Neural cell (in vitro differentiated cells): Measurements from ENCODE around the gene ZNF556.

Source experiments
- EP300 ChIP-seq: fragments of 450-650 bp; conservative IDR thresholded peaks from 2 replicates; pipeline ENCODE4 v1.6.1; 2014; ENCODE audit warnings: antibody characterized with exemption, mild to moderate bottlenecking, moderate library complexity; ENCODE audit not compliant: poor library complexity, severe bottlenecking
- EZH2 ChIP-seq: fragments of 200-600, 300-800 bp; shearing (Covaris generic), sonication (generic); IDR thresholded peaks from 2 replicates; pipeline ENCODE4 v1.6.1; 2014; ENCODE audit warnings: antibody characterized with exemption, low read length, borderline replicate concordance, mild to moderate bottlenecking; ENCODE audit not compliant: insufficient read depth, poor library complexity, severe bottlenecking
- MXI1 ChIP-seq: fragments of 450-650 bp; conservative IDR thresholded peaks from 2 replicates; pipeline ENCODE4 v1.6.1; 2014; ENCODE audit warnings: antibody characterized with exemption, mild to moderate bottlenecking; ENCODE audit not compliant: poor library complexity, severe bottlenecking
- POLR2AphosphoS5 ChIP-seq: IDR thresholded peaks from 2 replicates; pipeline ENCODE4 v1.6.1; 2012
- RAD21 ChIP-seq: fragments of 450-650 bp; conservative IDR thresholded peaks from 2 replicates; pipeline ENCODE4 v1.6.1; 2014; ENCODE audit warnings: antibody characterized with exemption, mild to moderate bottlenecking, moderate library complexity
- SMC3 ChIP-seq: fragments of 450-650 bp; conservative IDR thresholded peaks from 2 replicates; pipeline ENCODE4 v1.6.1; 2014; ENCODE audit warnings: antibody characterized with exemption, mild to moderate bottlenecking, moderate library complexity; ENCODE audit not compliant: poor library complexity
- TF ChIP-seq, protein P1 (sequence below): fragments of 450-650 bp; IDR thresholded peaks from 2 replicates; pipeline ENCODE4 v1.5.1; 2014; ENCODE audit warnings: antibody characterized with exemption, mild to moderate bottlenecking, moderate library complexity; ENCODE audit not compliant: poor library complexity, severe bottlenecking

DNA sequence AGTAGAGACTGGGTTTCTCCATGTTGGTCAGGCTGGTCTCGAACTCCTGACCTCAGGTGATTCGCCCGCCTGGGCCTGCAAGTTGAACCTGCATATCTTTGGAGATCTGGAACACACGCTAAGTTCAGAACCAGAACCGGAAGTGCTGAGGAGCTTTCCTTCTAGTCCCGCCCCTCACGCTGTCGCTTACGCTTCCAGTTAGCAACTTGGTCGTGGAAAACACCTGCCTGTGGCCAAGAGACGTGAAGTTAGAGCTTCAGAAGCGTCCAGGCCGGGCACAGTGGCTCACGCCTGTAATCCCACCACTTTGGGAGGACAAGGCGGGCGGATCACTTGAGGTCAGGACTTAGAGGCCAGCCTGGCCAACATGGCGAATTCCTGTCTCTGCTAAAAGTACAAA is 18.6 kb downstream of the ZNF556 start:
- no peak for TF ChIP-seq POLR2AphosphoS5
- TF ChIP-seq, protein P1, sequence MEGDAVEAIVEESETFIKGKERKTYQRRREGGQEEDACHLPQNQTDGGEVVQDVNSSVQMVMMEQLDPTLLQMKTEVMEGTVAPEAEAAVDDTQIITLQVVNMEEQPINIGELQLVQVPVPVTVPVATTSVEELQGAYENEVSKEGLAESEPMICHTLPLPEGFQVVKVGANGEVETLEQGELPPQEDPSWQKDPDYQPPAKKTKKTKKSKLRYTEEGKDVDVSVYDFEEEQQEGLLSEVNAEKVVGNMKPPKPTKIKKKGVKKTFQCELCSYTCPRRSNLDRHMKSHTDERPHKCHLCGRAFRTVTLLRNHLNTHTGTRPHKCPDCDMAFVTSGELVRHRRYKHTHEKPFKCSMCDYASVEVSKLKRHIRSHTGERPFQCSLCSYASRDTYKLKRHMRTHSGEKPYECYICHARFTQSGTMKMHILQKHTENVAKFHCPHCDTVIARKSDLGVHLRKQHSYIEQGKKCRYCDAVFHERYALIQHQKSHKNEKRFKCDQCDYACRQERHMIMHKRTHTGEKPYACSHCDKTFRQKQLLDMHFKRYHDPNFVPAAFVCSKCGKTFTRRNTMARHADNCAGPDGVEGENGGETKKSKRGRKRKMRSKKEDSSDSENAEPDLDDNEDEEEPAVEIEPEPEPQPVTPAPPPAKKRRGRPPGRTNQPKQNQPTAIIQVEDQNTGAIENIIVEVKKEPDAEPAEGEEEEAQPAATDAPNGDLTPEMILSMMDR, result no peak
- no peak for TF ChIP-seq EP300
- no peak for TF ChIP-seq RAD21
- no peak for TF ChIP-seq EZH2
- no peak for TF ChIP-seq SMC3
- no peak for TF ChIP-seq MXI1
